Measurements from ENCODE around the gene TBC1D22A.

The TBC1D22A gene

GRCh38 chr22:46958191-46958590, 195.7 kb downstream of the TBC1D22A start:
- no peak for DNase-seq (ENCODE audit: low read depth)

- DNase-seq (ENCODE audit: low read depth), result no peak
Observed at GRCh38 chr22:46958658-46959057, 196.2 kb downstream of the TBC1D22A start.

GRCh38 chr22:46959369-46959768, 196.9 kb downstream of the TBC1D22A start:
- DNase-seq (ENCODE audit: low read depth), result no peak

GRCh38 chr22:46961591-46962295, 199.3 kb downstream of the TBC1D22A start:
- no peak for DNase-seq (ENCODE audit: low read depth)

- DNase-seq (ENCODE audit: low read depth), result no peak
Observed at GRCh38 chr22:46962406-46962805, 200.0 kb downstream of the TBC1D22A start.

- no peak for DNase-seq (ENCODE audit: low read depth)
Observed at GRCh38 chr22:46963672-46964545, 201.5 kb downstream of the TBC1D22A start.

GRCh38 chr22:46964773-46965550, 202.5 kb downstream of the TBC1D22A start:
- DNase-seq (ENCODE audit: low read depth), result no peak

- DNase-seq (ENCODE audit: low read depth), result no peak
Observed at GRCh38 chr22:46965555-46966494, 203.4 kb downstream of the TBC1D22A start.

- no peak for DNase-seq (ENCODE audit: low read depth)
Observed at GRCh38 chr22:46966495-46966845, 204.0 kb downstream of the TBC1D22A start.

- no peak for DNase-seq (ENCODE audit: low read depth)
Observed at GRCh38 chr22:46966846-46967245, 204.4 kb downstream of the TBC1D22A start.

GRCh38 chr22:46967445-46968358, 205.3 kb downstream of the TBC1D22A start:
- no peak for DNase-seq (ENCODE audit: low read depth)

GRCh38 chr22:46968359-46968740, 205.9 kb downstream of the TBC1D22A start:
- no peak for DNase-seq (ENCODE audit: low read depth)

GRCh38 chr22:46968848-46969247, 206.4 kb downstream of the TBC1D22A start:
- no peak for DNase-seq (ENCODE audit: low read depth)

GRCh38 chr22:46969491-46969890, 207.0 kb downstream of the TBC1D22A start:
- no peak for DNase-seq (ENCODE audit: low read depth)

GRCh38 chr22:46969961-46970360, 207.5 kb downstream of the TBC1D22A start:
- no peak for DNase-seq (ENCODE audit: low read depth)

- no peak for DNase-seq (ENCODE audit: low read depth)
Observed at GRCh38 chr22:46970411-46971098, 208.1 kb downstream of the TBC1D22A start.

- no peak for DNase-seq (ENCODE audit: low read depth)
Observed at GRCh38 chr22:46971099-46971763, 208.8 kb downstream of the TBC1D22A start.

- no peak for DNase-seq (ENCODE audit: low read depth)
Observed at GRCh38 chr22:46971764-46972125, 209.3 kb downstream of the TBC1D22A start.

GRCh38 chr22:46972256-46972655, 209.8 kb downstream of the TBC1D22A start:
- DNase-seq (ENCODE audit: low read depth), result no peak
